IMR-90 (cell line): Measurements from ENCODE around the gene TMEM19.

Experiments
- CTCF ChIP-seq: conservative IDR thresholded peaks from 2 replicates; pipeline ENCODE4 v1.5.1; 2012; ENCODE audit warnings: mild to moderate bottlenecking, low read depth, low read length, improper control_type of control experiment
- MAZ ChIP-seq: IDR thresholded peaks from 2 replicates; pipeline ENCODE4 v1.6.1; 2012; ENCODE audit warnings: low read depth, mild to moderate bottlenecking, low read length, improper control_type of control experiment, moderate library complexity, borderline replicate concordance
- POLR2A ChIP-seq: IDR thresholded peaks from 2 replicates; pipeline ENCODE4 v1.6.1; 2012; ENCODE audit warnings: mild to moderate bottlenecking, low read depth, low read length
- RAD21 ChIP-seq: IDR thresholded peaks from 2 replicates; pipeline ENCODE4 v1.6.1; 2012; ENCODE audit warnings: low read length, improper control_type of control experiment

GRCh38 chr12:71664411-71665089 is 21.3 kb upstream of the TMEM19 start:
- TF ChIP-seq POLR2A (no peak; the same call in 1 of the 2 replicates), CTCF (no peak), MAZ (no peak), RAD21 (no peak)
